GM18498 (cell line): ENCODE measurements around the gene ANKRD49.

Experiments used
- ATAC-seq: cut with Tn5 transposase; IDR thresholded peaks from one replicate; pipeline ENCODE4 v1.9.1; 2021; ENCODE audit warnings: mild to moderate bottlenecking, moderate library complexity; ENCODE audit not compliant: unreplicated experiment

Gene ANKRD49, protein sequence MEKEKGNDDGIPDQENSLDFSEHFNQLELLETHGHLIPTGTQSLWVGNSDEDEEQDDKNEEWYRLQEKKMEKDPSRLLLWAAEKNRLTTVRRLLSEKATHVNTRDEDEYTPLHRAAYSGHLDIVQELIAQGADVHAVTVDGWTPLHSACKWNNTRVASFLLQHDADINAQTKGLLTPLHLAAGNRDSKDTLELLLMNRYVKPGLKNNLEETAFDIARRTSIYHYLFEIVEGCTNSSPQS

DNA sequence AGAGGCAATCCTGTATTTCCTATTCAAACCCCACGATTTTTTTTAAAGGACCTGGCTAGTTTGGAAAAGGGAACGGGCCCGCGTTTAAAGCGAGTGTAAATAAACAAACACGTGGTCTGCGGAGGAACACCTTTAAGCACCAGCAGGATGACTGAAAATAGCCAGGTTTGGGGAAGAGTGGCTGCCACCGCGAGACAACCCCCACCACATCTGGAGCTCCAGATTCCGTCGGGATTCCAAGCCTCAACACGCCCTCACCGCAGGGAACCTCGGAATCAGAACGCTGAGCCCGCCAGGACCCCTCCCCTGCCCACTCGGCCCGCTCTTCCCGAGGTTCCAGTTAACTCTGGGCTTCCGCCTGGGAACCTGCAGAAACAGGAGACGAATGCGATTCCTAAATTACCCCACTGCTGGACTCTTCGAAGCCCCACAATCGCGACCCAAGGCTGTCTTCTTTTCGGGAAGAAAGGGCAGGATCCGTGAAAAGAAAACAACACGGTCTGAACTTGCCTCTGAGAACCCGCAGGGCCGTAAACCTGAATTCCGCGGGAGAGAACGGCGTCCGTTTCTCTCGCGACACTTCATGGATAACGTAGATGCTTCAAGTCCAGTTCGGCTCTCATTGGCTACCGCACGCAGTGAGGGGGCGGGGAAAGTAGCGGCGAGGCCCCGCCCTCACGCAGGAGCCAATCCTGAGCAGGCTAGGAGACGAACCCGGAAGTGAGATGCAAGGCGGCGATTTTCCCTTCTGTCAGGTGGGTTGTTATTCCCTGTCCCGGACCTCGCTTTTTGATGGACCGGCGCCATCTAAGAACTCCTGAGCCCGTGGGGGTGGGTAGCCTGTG lies at the start of gene ANKRD49, which contains the start of gene MRE11:
ANKRD49 (plus strand) TSS at position 704 of the 845 bp plus-strand sequence. CDS start 2,710 bp downstream, outside the sequence.
MRE11 (minus strand) TSS at position 564 of the 845 bp plus-strand sequence. CDS start 1,043 bp downstream, outside the sequence.
- peak; percentile 100 for ATAC-seq

DNA sequence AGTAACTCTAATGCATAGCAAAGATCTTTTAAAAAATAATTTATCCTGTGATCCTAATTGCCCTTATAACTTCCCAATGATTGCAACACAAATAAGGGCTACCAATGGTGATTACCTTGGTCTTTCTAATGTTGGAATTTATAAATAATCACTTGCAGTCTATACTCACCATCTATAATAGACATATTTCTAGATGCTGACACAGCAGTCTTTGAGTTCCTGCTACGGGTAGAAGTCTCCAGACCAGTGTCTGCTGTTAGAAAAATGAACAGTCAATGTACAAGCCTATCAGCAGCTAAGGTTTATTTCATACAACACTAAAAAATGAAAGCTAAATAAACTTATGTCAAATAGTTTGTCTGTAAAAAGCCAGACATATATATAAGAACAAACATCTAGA lies 48.1 kb upstream of the ANKRD49 start:
- no peak for ATAC-seq

DNA sequence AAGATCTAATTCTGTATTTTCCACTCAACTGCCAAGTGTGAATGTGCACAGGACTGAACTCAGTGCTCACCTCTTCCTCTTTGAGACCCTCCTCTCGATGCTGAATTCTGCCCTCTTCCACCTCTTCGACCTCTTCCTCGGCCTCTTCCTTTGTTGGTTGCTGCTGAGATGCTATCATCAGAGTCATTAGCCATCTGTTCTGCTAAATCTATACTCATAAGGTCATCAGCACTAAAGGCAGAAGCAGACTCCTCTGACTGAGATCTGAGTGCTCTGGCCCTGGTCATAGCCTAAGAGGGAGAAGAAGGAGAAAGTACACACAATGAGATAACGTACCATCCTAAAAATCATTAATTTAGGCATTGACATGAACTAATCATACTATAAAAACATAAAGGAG lies 46.6 kb upstream of the ANKRD49 start:
- ATAC-seq, result no peak

DNA sequence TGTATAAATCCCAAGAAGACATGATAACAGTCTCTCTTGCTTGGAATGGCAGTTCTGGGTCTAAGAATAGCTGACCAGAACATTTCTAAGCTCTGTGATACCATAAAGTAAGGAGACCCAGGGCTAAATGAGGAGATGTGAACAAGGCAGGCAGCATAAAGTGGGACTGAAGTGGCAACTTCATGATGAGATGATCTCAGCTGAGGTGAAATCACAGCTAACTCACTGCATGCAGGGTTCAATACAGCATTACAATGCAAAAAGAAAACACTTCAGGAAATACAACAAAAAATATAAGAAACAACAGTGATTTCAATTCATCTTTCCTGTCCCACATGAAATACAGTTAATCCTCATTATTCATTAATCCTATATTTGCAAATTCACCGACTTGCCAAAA lies 44.8 kb upstream of the ANKRD49 start:
- ATAC-seq, result no peak

DNA sequence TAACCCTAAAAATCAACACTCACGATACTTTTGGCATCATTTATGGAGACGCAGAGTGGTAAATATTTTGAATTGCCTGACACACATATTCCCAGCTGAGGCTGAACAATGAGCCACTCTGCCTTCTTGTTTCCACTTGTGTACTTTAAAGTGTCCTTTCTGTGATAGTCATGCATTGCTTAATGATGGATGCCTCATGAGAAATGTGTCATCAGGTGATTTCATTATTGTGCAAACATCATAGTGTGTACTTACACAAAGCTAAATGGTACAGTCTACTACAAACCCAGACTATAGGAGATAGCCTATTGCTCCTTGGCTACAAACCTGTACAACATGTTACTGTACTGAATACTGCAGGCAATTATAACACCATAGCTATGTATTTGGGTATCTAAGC lies 44.3 kb upstream of the ANKRD49 start:
- ATAC-seq, result no peak

DNA sequence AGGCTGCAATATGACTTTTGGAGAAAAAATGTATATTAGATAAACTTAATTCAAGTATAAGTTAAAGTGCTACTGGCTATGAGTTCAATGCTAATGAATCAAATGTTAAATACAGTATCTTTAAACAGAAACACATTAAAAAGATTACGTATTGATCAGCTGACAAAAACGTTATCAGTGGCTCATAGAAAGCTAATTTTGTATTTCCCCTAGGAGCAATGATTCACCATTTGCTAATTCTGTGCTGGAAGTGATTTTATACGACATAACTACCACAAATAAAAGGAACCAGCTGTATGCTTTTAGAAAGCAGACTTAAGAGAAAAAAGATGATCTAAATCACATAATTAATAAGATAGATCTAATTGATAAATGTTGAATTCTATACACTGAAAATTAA lies 43.7 kb upstream of the ANKRD49 start:
- no peak for ATAC-seq

DNA sequence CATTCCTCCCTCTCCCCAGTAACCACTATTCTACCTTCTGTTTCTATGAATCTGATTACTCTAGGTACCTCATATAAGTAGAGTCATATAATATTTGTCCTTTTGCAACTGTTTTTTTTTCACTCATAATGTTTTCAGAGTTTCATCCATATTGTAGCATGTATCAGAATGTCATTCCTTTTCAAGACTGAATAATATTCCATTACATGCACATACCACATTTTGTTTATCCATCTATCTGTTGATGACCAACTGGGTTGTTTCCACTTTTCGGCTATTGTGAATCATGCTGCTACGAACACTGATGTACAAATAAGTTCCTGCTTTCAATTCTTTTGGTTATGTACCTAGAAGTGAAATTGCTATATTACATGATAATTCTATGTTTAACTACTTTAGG lies 40.8 kb upstream of the ANKRD49 start:
- ATAC-seq, result no peak

DNA sequence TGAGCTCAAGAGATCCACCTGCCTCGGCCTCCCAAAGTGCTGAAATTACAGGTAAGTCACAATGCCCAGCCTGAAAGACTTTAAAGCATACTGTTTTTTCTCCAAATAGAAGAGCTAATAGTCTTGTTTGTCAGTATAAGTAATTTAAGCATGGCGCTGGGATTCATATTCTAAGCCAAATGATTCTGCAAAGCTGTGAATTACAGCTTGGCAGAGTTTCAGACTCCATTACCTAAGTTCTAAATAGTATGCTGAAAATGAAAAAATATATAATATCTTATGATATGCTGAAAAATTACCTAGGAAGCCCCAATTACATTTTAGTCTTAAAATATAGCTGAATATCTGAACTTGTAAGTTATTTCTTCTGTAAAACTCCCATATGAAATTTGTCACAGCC lies 39.5 kb upstream of the ANKRD49 start:
- ATAC-seq, result no peak

DNA sequence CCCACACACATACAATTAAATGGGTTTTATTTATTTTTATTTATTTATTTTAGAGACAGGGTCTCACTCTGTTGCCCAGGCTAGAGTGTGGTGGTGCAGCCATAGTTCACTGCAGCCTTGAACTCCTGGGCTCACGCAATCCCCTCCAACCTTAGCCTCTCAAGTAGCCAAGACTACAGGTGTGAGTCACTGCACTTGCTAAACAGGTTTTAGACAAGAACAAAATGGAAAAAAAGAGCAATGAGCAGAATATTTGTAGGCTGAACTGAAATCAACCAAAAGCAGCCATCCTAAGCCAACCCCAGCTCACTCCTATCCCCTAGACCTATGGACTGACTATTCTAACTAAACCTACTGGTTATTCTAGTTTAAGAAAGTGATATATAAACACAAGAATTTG lies 37.9 kb upstream of the ANKRD49 start:
- ATAC-seq, result no peak

DNA sequence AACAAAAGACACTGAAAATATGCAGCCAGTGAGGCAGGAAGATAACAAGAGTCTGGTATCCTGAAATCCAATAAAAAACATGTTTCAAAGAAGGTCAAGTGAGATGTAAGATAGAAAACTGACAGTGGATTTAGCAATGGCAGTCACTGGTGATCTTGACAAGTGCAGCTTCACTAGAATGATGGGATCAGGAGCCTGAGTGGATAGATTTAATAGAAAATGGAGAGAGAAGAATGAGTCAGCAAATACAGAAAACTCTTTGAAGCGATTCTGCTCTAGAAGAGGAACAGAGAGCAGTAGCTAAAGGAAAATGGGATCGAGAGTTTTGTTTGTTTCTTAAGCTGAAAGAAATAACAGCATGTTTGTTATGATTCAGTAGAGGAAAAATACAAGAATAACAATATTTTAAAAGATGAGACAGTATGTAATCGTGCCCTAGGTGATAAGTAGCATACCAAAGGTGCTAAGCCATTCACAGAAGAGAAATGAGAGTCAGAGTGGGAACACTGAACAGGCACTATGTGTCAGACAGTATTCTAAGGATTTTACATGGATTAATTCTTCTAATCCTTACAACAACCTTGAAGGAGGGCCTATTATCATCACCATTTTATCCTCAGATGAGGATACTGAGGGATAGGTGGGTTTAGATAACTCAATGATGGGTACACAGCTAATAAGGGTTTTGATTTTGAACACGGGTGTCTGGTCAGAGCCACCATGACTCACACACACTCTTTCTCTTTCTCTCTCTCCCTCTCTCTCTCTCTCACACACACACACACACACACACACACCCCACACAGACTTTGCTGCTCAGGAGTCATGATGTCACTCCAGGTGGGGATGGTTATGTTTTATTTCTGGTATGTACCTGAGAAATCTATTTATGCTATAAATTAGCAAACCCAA lies 36.4 kb upstream of the ANKRD49 start:
- ATAC-seq, result peak; percentile 76

DNA sequence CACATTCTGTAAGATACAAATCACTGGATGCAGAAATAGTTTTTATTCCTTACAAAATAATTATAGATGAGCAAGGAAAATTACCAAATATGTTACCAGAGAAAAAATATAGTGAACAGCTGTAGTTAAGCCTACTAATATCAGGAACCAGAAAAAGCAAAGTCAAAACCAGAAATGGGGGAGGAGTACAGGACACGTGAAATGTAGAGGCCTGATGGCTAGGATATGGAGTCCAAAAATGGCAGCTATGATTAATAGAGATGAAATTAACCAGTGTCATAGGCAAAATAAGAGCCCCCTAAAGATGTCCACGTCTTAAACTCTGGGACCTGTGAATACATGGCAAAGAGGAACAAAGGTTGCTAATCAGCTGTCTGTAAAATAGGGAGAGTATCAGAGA lies 34.2 kb upstream of the ANKRD49 start:
- no peak for ATAC-seq

DNA sequence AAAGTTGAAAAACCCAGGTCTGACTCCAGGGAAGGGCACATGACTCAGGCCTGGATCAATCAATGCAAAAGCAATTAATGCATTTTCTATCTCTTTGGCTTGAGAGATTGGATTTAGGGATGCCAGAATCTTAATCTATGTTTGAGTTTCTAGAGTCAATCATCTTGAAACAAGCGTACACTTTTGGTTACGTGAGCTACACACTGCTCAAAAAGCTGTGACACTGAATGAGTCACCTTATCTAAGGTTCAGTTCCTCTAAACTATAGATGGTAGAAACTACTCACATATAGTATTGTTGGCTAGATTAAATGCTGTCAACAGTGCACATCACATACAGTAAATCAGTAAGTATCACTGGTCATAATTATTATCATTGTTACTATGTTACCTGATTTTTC lies 24.4 kb upstream of the ANKRD49 start:
- ATAC-seq, result peak; percentile 88

DNA sequence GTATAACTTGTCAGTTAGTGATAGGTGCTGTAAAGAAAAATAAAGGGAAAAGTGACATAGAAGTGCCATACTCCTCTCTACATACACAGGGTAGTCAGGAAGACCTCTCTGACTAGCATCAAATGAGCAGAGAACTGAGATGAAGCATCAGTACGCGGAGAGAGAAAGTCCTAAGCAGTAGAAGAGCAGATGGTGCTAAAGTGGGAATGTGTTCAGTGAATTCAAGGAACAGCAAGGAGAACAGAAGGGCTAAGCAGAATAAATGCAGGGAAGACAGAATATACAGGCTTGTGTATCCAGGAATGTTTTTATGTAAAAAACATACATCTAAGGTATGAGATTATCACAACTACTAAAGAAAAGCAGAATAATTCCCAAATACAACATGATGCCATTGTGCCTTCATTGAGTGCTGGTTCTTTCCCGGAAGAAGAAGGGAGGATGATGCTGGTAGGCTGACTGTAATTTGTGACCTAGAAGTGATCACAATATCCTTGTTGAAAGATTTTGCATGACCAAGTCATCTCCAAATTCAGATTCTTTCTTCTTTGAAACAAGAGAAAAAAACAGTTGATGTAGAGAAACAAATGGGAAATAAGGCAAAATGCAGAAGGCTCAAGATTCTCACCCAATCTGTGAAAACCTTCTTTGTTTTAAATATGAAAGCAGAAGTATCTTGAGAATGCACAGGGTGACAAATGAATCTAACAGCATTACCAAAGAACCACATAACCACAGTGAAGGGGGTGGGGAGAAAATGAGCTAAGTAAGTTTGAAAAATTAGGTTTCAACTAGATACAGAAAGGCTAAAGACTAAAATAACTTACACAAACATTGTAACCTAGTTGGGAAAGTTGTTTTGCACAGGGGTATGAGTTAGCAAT lies 20.6 kb upstream of the ANKRD49 start:
- peak; percentile 86 for ATAC-seq

DNA sequence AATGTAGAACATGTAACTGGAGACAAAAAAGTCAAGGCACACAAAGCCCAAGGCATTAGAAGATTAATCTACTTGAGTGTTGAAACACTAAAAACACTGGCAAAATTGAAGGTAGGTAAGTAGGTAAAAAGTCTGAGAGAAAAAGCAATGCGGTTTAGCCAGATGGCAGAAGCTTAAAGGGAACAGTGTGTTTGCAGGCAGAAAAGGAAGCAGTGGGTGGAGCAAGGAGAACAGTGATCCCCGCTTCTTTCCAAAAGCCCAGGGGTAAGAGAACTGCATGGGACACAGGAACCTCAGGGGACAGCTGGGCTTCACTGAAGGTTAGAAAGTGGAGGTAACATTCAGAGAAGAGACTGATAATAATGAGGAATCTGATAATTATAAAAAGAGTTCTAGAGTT lies 16.2 kb upstream of the ANKRD49 start:
- no peak for ATAC-seq

DNA sequence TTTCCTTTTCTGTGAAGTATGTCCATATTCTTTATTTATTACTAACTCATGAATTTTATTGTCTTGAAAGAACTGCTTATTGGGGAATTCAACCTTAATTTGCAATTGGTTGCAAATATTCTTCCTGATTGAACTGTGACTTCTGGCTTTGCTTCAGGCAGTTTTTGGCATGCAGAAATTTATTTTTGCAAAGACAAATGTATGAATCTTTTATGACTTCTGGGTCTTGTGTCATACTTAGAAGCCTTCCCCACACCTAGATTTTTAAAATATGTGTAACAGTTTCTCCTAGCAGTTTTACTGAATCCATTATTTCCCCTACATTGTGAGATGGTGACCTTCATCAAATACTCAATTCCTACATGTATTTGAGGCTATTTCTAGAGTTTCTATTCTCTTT lies 12.4 kb upstream of the ANKRD49 start:
- no peak for ATAC-seq

DNA sequence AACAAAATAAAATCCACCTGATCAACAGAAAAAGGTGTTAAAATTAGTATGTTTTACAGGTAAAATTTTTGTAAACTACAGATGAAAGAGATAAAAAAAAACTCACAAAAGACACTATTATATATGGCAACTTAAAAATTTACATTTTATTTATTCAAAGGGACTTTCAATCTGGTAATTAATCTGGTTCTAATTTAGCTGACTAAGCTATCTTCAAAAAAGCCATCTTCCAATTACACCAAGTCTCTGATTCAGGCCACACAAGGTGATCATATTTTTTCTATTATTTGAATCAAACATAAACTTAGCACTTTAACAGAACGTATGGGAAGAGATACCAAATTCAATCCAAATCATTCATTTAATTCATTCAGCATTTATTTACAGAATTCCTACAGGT lies 7.7 kb upstream of the ANKRD49 start:
- ATAC-seq, result no peak

DNA sequence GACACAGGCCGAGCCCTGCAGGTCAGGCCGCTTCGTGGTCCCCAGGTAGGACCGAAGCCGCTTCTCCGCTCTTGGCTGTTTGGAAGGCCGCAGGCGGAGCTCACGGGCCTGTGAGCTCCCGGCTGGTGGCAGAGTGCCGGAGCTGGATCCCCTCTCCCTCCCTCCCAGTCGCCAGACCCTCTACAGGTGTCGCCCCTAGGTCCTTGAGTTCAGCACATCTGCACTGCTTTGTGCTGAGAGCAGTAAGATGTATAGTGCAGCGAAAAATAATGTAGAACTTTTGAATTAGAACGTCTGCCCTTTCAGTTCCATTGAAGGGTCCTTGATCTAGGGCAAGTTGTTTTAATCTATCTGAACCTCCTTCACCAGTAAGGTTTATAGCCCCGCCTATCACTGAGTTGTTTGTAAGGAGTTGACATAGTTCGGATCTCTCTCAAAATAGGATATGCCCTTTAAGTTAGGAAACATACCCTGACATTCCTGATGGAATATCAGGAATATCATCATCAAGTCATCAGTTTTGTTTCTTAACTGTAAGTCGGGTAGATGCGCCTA lies 419 bp downstream of the ANKRD49 start:
- peak; percentile 65 for ATAC-seq

DNA sequence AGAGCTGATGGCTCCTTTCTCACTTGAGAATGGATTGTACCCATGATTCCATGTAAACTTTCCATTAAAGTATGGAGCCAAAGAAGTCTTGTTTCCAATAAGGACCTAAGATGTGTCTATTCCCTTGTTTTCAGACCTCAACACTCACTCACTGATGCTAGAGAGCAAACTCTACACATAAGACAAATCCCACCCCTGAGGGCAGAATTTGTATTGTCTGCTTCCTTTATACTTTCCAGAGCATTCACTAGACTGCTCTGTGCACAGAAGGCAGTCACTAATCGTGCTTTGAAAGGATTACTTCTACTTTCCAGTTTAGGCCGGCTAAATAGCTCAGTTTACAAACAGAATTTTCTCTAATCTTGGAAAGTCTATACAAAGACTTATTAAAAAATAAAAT lies 6.4 kb downstream of the ANKRD49 start:
- ATAC-seq, result no peak

DNA sequence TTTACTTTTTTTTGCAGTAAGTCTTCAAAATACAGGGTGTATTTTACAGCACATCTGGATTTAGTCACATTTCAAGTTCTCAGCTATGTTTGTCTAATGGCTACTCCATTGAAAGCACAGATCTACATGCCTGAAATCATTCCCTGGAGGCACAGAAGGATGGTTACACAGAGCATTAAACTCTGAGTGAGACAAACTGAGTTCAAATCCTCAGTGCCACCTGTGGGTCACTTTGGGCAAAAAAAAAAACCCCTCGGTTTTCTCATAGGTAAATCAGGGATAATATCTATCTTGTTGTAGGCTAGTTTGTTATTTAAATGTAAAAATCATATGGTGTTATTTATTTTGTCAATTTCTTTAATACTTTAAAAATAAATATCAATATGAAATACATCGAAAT lies 7.7 kb downstream of the ANKRD49 start:
- no peak for ATAC-seq

DNA sequence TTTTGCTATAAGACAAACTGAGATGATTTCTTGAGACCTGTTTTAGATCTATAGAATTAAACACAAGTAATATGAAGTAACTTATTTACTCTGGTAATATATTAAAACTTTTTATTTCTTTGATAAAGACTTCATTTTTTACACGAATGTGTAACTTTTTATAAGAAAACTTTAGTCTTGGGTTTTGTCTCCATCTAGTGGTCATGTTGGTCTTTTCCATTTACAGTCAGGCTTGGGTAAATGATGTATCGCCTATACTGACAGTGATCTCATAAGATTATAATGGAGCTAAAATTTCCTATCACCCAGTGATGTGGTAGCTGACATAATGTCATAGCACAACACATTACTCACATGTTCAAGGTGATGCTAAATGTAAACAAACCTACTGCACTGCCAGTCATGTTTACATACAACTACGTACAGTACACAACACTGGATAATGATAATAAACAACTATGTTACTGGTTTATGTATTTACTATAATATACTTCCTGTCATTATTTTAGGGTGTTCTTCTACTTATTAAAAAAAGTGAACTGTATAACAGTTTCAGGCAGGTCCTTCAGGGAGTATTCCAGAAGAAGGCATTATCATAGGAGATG lies 11.0 kb downstream of the ANKRD49 start:
- ATAC-seq, result peak; percentile 63
